ENCODE measurements around the gene CD7. TPM values are rescaled to one million over a fixed set of nuclear protein-coding genes. Genes with fewer than 3 reads are reported as not detected.

CD7 gene
- total and polyA plus RNA-seq, 9 of the 15 experiments (the other 6 are each of a cell fraction or from before 2014, with no cell fraction given): 0.21 to 0.35 TPM; not detected in 7

GRCh38 chr17:82311971-82312370 is 5.4 kb downstream of the CD7 start (continued):
- TF ChIP-seq ARID3A (IDR thresholded peaks at IDR 0.05; ENCODE audit: borderline replicate concordance, low read depth, low read length): no peak
- TF ChIP-seq, protein P1, sequence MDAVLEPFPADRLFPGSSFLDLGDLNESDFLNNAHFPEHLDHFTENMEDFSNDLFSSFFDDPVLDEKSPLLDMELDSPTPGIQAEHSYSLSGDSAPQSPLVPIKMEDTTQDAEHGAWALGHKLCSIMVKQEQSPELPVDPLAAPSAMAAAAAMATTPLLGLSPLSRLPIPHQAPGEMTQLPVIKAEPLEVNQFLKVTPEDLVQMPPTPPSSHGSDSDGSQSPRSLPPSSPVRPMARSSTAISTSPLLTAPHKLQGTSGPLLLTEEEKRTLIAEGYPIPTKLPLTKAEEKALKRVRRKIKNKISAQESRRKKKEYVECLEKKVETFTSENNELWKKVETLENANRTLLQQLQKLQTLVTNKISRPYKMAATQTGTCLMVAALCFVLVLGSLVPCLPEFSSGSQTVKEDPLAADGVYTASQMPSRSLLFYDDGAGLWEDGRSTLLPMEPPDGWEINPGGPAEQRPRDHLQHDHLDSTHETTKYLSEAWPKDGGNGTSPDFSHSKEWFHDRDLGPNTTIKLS (IDR thresholded peaks at IDR 0.05; ENCODE audit: borderline replicate concordance, low read depth): no peak
- TF ChIP-seq EWSR1 (IDR thresholded peaks at IDR 0.05; ENCODE audit: borderline replicate concordance, low read depth, partially characterized antibody): no peak

DNA sequence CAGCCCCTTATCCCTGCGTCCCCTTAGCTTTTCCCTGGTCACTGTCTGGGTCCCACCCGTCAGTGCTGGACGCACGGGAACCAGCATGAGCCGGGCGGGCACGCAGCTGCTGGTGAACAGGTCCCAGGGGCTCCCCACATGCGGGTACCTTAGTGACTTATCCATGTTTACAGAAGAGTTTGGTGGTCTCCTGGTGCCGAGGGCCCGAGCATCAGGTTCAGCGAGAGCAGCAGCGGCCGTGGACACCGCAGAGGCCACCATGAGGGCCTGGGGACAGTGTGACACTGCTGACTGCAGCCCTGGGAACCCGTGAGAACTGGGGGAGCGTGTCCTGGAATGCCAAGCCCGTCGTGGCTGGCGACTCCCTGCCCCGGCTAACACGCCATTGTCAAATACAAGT is 6.5 kb downstream of the CD7 start:
- Histone ChIP-seq H3K27ac (ENCODE audit: extremely low read depth, low read depth, low read length) (no peak overlapping the region), H3K27me3 (ENCODE audit: control insufficient read depth in 2 of 2, insufficient read depth in 2 of 2, low read length in 2 of 2) (no peaks in the 10 kb centered on the region), H3K36me3 (ENCODE audit: control insufficient read depth, insufficient read depth, low read length) (no peaks in the 10 kb centered on the region), H3K79me2 (ENCODE audit: control insufficient read depth, insufficient read depth, low read length) (no peaks in the 10 kb centered on the region), H2AFZ (ENCODE audit: low read depth, low read length) (peak overlapping the region; percentile 52; the same call in 1 of the 2 replicates), H3K9ac (ENCODE audit: insufficient read depth in 1 of 2, low read depth in 2 of 2, low read length in 2 of 2) (peak overlapping the region in 1 of 2 experiments; percentile 72; a peak in 2 of 4 replicates), H3K4me3 (no peak overlapping the region), H3K4me1 (replicated peaks in 1 of 2; ENCODE audit: control insufficient read depth in 2 of 2, insufficient read depth in 2 of 2, low read length in 2 of 2) (peaks cover 9 to 49% of the 10 kb centered on the region in 2 experiments; a peak in 4 of 5 replicates), H3K4me2 (ENCODE audit: insufficient read depth, low read length) (no peak overlapping the region), H3K9me1 (ENCODE audit: control insufficient read depth, insufficient read depth, low read length) (no peaks in the 10 kb centered on the region), H3K9me3 (replicated peaks; ENCODE audit: control insufficient read depth, insufficient read depth, low read depth, low read length) (no peaks in the 10 kb centered on the region), H4K20me1 (replicated peaks; ENCODE audit: control insufficient read depth, insufficient read depth, low read length) (no peaks in the 10 kb centered on the region)
- intact Hi-C loops (cut with micrococcal nuclease): no loop called here
- DNase-seq (ENCODE audit: extremely low read depth in 1 of 4, low spot score in 3 of 4) (no peak), FAIRE-seq (no peak), ATAC-seq (no peak)
- in situ Hi-C loops (cut with MboI): no loop called here
- POLR2A ChIA-PET: no interaction called here
- no TSS peak for BruUV-seq (replicated peaks)
- 44% methylated on average over 21 of the region's 21 CpGs for WGBS (ENCODE audit: insufficient coverage, low coverage, missing lambda C conversion rate)
- CTCF ChIA-PET (ENCODE audit: low intra/inter-chr PET ratio): no interaction called here
- TF ChIP-seq FOXK2 (conservative IDR thresholded peaks at IDR 0.05 in 1 of 2, IDR thresholded peaks at IDR 0.05 in 1 of 2; ENCODE audit: low read depth in 2 of 2): no peak
- TF ChIP-seq SMAD2 (IDR thresholded peaks at IDR 0.05; ENCODE audit: low read depth, low read length): no peak
- no peak for TF ChIP-seq CEBPG (CRISPR knock-in tag; IDR thresholded peaks at IDR 0.05)
- no peak for TF ChIP-seq CEBPG (tag; conservative IDR thresholded peaks at IDR 0.05 in 1 of 2, IDR thresholded peaks at IDR 0.05 in 1 of 2)
- no peak for TF ChIP-seq SIN3B (IDR thresholded peaks at IDR 0.05; ENCODE audit: low read depth)
- TF ChIP-seq PPARD (CRISPR knock-in tag; IDR thresholded peaks at IDR 0.05): no peak
- no peak for TF ChIP-seq SRSF1 (IDR thresholded peaks at IDR 0.05; ENCODE audit: low read depth, low read length)
- no peak for TF ChIP-seq UBTF (IDR thresholded peaks at IDR 0.05; ENCODE audit: borderline replicate concordance in 1 of 2, low read depth in 2 of 2, low read length in 2 of 2)

Data from K562 (cell line).